T-helper 2 cell treated with Interferon-gamma antibody and Interleukin-4, amounts not matched to agents 5 μg/mL and 100 μg/mL, for 36 hours (primary cell): ENCODE data around the gene KIF26B.
"Not testable (repeated sequence)": the region's sequence is repeated elsewhere in the genome, so short reads cannot be mapped to it uniquely, and the experiment has no call there.

ENCODE experiments used
- DNase-seq: peaks from one replicate; pipeline ENCODE4 v3.0.0; 2021; ENCODE audit warnings: low spot score
- H3K27ac Mint-ChIP-seq: one replicate; pipeline ENCODE4 v1.8.0; 2021; ENCODE audit warnings: mild to moderate bottlenecking, mixed read lengths
- H3K27me3 Mint-ChIP-seq: one replicate; pipeline ENCODE4 v1.8.0; 2021; ENCODE audit warnings: low read depth, mixed read lengths
- H3K36me3 Mint-ChIP-seq: one replicate; pipeline ENCODE4 v1.8.0; 2021; ENCODE audit warnings: low read depth, mixed read lengths
- H3K4me1 Mint-ChIP-seq: one replicate; pipeline ENCODE4 v1.8.0; 2021; ENCODE audit warnings: low read depth, mixed read lengths
- H3K4me3 Mint-ChIP-seq: one replicate; pipeline ENCODE4 v1.8.0; 2022; ENCODE audit warnings: mild to moderate bottlenecking, moderate library complexity, mixed read lengths
- H3K9me3 Mint-ChIP-seq: one replicate; pipeline ENCODE4 v1.8.0; 2021; ENCODE audit warnings: mixed read lengths

KIF26B gene

DNA sequence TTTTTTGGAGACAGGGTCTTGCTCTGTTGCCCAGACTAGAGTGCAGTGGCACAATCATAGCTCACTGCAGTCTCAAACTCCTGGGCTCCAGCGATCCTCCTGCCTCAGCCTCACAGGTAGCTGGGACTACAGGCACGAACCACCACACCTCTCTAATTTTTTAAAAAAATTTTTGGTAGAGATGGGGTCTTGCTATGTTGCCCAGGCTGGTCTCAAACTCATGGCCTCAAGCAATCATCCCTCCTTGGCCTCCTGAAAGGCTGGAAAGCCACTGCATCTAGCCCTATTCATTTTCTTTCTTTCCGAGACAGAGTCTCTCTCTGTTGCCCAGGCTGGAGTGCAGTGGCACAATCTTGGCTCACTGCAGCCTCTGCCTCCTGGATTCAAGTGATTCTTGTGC lies 559.2 kb downstream of the KIF26B start:
- not testable (repeated sequence) for H3K36me3 Mint-ChIP-seq, H3K4me1 Mint-ChIP-seq, H3K4me3 Mint-ChIP-seq, H3K27ac Mint-ChIP-seq, H3K27me3 Mint-ChIP-seq, H3K9me3 Mint-ChIP-seq, DNase-seq

DNA sequence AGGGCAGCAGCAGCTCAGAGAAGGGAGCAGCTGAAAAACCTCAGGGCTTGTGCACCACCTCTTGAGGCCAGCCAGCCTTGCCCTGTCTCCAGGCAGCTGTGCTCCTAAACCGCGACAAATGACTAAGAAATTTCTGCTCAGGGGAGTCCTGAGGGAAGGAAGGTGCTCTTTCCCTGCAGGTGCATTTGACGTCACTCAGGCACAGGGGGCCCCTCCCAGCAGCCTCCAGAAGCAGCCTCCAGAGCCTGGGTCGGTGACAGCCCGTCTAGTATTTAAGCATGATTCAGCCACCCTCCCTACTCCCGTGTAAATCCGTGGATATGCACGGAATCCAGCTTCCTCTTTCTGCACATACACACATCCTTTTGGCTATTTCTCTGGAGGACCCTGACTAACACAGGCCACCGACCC lies 560.5 kb downstream of the KIF26B start:
- no peaks in the 10 kb centered on the region for H3K9me3 Mint-ChIP-seq
- H3K4me3 Mint-ChIP-seq: no peak overlapping the region
- H3K36me3 Mint-ChIP-seq: no peaks in the 10 kb centered on the region
- H3K27ac Mint-ChIP-seq: no peak overlapping the region
- DNase-seq: no peak
- no peaks in the 10 kb centered on the region for H3K27me3 Mint-ChIP-seq
- no peaks in the 10 kb centered on the region for H3K4me1 Mint-ChIP-seq

DNA sequence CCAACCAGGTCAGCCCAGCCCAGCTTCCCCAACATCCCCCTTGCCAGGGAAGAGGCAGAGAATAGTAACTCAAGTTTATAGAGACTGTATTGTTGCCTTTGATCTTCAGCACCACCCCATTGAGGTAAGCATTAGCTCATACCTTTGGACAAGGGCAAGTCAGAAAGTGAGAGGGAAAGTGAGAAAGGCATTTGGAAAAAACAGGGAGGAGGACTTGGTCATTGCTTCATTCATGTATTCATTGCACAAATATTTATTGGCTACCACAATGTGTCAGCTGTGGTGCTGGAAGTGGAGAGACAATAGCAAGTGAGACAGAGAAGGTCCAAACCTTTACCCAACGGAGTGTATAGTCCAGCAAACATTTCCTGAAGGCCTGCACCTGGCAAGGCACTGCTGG lies 561.2 kb downstream of the KIF26B start:
- no peaks in the 10 kb centered on the region for H3K9me3 Mint-ChIP-seq
- H3K4me1 Mint-ChIP-seq: no peaks in the 10 kb centered on the region
- no peak for DNase-seq
- no peaks in the 10 kb centered on the region for H3K27me3 Mint-ChIP-seq
- H3K36me3 Mint-ChIP-seq: no peaks in the 10 kb centered on the region
- H3K27ac Mint-ChIP-seq: no peak overlapping the region
- H3K4me3 Mint-ChIP-seq: no peak overlapping the region

DNA sequence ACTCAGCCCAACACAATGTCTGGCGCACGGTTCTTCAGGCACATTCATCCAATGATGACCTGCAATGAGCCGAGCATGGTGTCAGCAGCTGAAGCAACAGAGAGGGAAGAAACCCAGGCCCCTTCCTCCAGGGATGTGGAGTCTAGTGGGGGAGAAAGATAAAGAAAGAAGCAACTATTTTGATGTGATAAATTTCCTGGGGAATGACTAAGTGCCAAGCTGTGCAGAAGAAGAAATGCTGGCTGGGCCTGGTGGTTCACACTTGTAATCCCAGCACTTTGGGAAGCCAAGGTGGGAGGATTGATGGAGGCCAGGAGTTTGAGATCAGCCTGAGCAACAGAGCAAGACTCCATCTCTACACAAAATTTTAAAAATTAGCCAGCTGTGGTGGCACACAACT lies 561.8 kb downstream of the KIF26B start:
- H3K27me3 Mint-ChIP-seq: no peaks in the 10 kb centered on the region

DNA sequence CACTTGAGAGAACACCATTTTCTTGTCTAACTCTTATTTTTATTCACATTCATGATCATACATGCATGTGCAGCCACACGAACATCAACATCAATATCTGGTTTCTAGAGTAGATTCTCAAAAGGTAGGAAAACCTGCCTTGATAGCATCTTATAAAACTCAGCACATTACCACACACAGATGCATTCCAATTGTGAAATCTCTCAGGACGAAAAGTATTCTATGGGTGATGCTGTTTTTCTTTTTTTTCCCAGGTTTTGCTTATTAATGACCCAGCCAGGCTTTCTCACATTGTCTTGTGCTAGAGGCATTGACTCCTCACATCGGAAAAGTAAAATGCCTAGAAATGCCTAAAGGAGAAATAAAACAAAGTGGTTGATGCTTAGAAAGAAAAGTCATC lies 562.8 kb downstream of the KIF26B start:
- no peak for DNase-seq
- no peaks in the 10 kb centered on the region for H3K36me3 Mint-ChIP-seq
- no peaks in the 10 kb centered on the region for H3K4me1 Mint-ChIP-seq
- no peak overlapping the region for H3K27ac Mint-ChIP-seq
- H3K4me3 Mint-ChIP-seq: no peak overlapping the region
- no peaks in the 10 kb centered on the region for H3K9me3 Mint-ChIP-seq
- H3K27me3 Mint-ChIP-seq: no peaks in the 10 kb centered on the region

More for the DNA sequence above, 561.8 kb downstream of the KIF26B start:
- DNase-seq: no peak
- Mint-ChIP-seq H3K36me3 (no peaks in the 10 kb centered on the region), H3K9me3 (no peaks in the 10 kb centered on the region), H3K4me1 (no peaks in the 10 kb centered on the region), H3K4me3 (no peak overlapping the region), H3K27ac (no peak overlapping the region)

DNA sequence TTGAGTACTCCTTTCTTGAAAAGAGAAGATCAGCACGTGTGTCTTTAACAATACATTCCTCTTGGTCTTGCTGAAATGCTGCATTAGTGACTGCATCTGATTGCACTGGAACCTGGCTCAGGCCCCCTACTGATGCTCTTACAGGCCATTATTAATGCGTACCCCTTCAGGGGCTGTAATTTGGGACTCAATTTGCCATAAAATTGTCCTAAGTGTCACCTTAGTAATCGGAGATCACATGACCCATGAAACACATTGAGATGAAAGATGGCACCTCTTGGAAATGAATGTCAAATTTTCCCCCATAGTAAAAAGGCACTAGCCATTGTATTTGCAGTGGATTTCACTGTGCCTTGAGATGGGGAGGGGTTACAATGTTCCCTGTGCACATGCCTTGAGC lies 563.3 kb downstream of the KIF26B start:
- H3K4me3 Mint-ChIP-seq: no peak overlapping the region
- no peaks in the 10 kb centered on the region for H3K36me3 Mint-ChIP-seq
- DNase-seq: no peak
- H3K9me3 Mint-ChIP-seq: no peaks in the 10 kb centered on the region
- no peaks in the 10 kb centered on the region for H3K27me3 Mint-ChIP-seq
- no peak overlapping the region for H3K27ac Mint-ChIP-seq
- no peaks in the 10 kb centered on the region for H3K4me1 Mint-ChIP-seq

DNA sequence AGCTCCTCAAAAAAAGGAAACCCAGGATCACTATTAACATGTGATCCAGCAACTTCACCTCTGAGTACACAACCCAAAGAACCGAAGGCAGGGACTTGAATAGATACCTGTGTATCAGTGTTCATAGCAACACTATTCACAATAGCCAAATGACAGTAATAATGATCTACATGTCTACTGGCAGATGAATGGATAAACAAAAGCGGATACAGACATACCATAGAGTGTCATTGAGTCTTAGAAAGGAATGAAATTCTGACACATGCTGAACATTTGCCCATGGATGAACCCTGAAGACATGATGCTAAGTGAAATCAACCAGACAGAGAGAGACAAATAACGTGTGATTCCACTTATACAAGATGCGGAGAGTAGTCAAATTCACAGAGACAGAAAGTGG lies 564.2 kb downstream of the KIF26B start:
- no peaks in the 10 kb centered on the region for H3K27me3 Mint-ChIP-seq

DNA sequence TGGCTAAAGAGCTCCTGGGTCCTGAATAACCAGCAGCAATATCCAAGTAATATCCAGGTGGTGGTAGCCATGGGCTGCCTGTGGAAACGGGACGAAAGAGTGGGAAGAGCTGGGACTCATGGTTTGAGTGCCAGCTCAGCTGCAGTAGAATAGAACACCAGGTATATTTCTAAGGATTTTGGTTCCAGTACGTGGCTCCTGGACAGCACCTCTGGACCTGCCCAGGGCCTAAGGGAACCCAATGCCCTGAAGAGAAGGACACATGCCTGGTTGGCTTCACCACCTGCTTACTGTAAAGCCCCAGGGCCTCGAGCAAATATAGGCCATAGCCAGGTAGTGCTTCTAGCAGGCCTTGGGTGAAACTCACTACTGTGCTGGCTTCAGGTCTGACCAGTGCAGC lies 566.7 kb downstream of the KIF26B start:
- no peak overlapping the region for H3K4me3 Mint-ChIP-seq

More for the DNA sequence above, 564.2 kb downstream of the KIF26B start:
- Mint-ChIP-seq H3K27ac (no peak overlapping the region), H3K36me3 (no peaks in the 10 kb centered on the region), H3K4me1 (no peaks in the 10 kb centered on the region), H3K4me3 (no peak overlapping the region), H3K9me3 (no peaks in the 10 kb centered on the region)
- DNase-seq: no peak

DNA sequence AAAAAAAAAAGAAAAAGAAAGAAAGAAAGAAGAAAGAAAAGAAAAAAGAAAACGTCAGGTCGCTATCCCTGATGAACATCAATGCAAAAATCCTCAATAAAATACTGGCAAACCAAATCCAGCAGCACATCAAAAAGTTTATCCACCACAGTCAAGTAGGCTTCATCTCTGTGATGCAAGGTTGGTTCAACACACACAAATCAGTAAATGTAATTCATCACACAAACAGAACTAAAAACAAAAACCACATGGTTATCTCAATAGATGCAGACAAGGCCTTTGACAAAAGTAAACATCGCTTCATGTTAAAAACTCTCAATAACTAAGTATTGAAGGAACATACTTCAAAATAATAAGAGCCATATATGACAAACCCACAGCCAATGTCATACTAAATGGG lies 573.2 kb downstream of the KIF26B start:
- H3K4me1 Mint-ChIP-seq, H3K36me3 Mint-ChIP-seq, H3K27ac Mint-ChIP-seq, DNase-seq, H3K27me3 Mint-ChIP-seq, H3K4me3 Mint-ChIP-seq: not testable (repeated sequence)
- H3K9me3 Mint-ChIP-seq: peaks cover 16% of the 10 kb centered on the region

More for the DNA sequence above, 566.7 kb downstream of the KIF26B start:
- no peaks in the 10 kb centered on the region for H3K36me3 Mint-ChIP-seq
- H3K9me3 Mint-ChIP-seq: peaks cover 5% of the 10 kb centered on the region
- H3K27ac Mint-ChIP-seq: no peak overlapping the region
- H3K27me3 Mint-ChIP-seq: no peaks in the 10 kb centered on the region
- no peaks in the 10 kb centered on the region for H3K4me1 Mint-ChIP-seq
- DNase-seq: no peak

DNA sequence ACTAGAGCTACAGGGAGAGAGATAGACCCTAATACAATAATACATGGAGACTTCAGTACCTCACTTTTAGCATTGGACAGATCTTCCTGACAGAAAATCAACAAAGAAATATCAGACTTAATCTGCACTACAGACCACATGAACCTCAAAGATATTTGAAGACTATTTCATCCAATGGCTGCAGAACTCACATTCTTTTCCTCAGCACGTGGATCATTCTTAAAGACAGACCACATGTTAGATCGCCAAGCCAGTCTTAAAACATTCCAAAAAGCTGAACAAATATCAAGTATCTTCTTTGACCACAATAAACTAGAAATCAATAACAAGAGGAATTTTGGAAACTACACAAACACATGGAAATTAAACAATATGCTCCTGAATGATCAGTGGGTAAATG lies 576.0 kb downstream of the KIF26B start:
- Mint-ChIP-seq H3K9me3 (peaks cover 14% of the 10 kb centered on the region), H3K27ac (no peak overlapping the region)

DNA sequence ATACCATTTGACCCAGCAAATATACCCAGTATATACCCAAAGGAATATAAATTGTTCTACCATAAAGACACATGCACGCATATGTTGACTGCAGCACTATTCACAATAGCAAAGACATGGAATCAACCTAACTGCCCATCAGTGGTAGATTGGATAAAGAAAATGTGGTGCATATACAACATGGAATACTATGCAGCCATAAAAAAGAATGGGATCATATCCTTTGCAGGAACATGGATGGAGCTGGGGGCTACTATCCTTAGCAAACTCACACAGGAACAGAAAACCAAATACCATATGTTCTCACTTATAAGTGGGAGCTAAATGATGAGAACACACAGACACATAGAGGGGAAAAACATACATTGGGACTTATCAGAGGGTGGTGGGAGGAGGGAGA lies 585.6 kb downstream of the KIF26B start:
- H3K9me3 Mint-ChIP-seq, DNase-seq, H3K27ac Mint-ChIP-seq, H3K36me3 Mint-ChIP-seq, H3K4me1 Mint-ChIP-seq, H3K27me3 Mint-ChIP-seq, H3K4me3 Mint-ChIP-seq: not testable (repeated sequence)

More for the DNA sequence above, 576.0 kb downstream of the KIF26B start:
- no peak for DNase-seq
- Mint-ChIP-seq H3K27me3 (peaks cover 2% of the 10 kb centered on the region), H3K4me1 (no peaks in the 10 kb centered on the region), H3K4me3 (no peak overlapping the region), H3K36me3 (no peaks in the 10 kb centered on the region)

DNA sequence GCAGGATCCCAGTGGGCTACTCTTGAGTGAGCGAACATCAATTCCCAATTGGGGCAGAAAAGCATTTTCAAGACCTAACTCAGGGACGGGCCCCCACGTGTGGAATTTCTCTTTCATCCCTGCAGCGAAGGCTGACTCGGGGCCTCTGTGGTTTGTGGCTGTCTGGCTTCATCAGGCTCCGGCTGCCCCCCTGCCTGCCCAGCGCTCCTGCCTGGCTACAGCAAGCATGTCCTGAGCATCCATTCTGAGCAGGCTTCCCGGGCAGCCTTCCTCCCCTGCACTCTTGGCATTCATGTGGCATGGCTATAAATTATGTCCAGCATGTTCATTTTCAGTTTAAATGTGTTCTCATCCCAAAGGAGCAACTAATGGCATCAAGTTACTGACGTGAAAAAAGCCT lies 588.1 kb downstream of the KIF26B start:
- Mint-ChIP-seq H3K4me3 (no peak overlapping the region), H3K4me1 (no peaks in the 10 kb centered on the region), H3K9me3 (peaks cover 13% of the 10 kb centered on the region), H3K27me3 (no peaks in the 10 kb centered on the region), H3K36me3 (peaks cover 3% of the 10 kb centered on the region), H3K27ac (no peak overlapping the region)
- DNase-seq: no peak

DNA sequence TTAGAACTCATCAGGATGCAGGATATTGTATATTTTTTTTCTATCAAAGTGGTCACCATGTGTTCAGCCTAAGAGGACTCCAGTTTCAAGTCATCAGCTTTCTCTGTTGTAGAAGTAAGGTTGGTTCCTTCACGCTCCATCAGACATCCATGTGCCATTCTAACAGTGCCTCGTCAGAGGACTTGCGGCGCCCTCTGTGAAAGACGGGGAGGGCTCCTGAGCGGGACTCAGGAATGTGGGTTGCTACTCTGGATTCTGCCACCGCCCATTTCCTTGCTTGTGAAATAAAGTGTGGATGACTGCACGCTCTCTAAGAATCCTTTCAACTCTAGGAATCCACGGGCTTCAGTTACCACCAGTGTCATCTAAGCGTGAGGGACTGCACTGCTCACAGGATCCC lies 593.5 kb downstream of the KIF26B start:
- no peak for DNase-seq
- Mint-ChIP-seq H3K4me1 (no peaks in the 10 kb centered on the region), H3K27me3 (no peaks in the 10 kb centered on the region), H3K4me3 (no peak overlapping the region), H3K27ac (no peak overlapping the region), H3K36me3 (peaks cover 3% of the 10 kb centered on the region), H3K9me3 (peaks cover 13% of the 10 kb centered on the region)

DNA sequence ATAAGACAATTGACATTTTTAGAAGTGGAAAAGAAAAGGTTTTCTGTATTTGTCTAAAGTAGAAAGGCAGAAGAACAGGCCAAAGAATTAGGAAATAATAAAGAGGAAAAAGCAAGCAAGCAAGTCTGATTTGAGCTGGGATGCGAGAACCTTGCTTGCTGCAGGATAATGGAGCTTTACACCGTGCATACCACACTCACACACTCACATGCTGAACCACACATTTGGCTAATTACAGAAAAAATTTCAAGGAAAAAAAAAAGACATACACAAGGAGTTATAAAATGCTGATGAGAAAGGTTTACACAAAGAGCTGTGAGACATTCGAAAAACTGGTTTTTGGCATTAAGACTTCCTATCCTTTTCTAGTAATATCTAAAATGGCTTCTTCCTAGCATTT lies 593.9 kb downstream of the KIF26B start:
- peaks cover 13% of the 10 kb centered on the region for H3K9me3 Mint-ChIP-seq
- no peak for DNase-seq
- no peak overlapping the region for H3K27ac Mint-ChIP-seq
- peaks cover 3% of the 10 kb centered on the region for H3K36me3 Mint-ChIP-seq
- no peak overlapping the region for H3K4me3 Mint-ChIP-seq
- H3K4me1 Mint-ChIP-seq: no peaks in the 10 kb centered on the region
- no peaks in the 10 kb centered on the region for H3K27me3 Mint-ChIP-seq

DNA sequence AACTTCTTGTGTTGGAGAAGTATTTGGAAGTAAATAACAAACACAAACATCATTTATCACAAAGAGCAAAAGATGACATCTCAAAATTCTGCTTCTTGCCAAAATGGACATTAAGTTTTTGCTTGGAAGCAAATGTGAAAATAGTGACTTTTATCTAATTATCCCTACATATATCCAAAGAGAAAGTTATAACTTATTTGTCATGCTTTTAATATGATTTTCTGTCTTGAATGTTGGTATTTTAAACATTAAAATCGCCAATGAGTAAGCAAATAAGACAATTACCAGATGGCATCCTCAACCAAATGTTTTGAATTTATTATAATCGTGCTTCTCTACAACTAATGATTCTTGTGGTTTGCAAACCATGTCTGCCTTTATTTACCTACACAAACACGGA lies 594.3 kb downstream of the KIF26B start:
- H3K4me3 Mint-ChIP-seq: no peak overlapping the region
- peaks cover 13% of the 10 kb centered on the region for H3K9me3 Mint-ChIP-seq
- H3K27ac Mint-ChIP-seq: no peak overlapping the region
- no peaks in the 10 kb centered on the region for H3K27me3 Mint-ChIP-seq
- peaks cover 3% of the 10 kb centered on the region for H3K36me3 Mint-ChIP-seq
- DNase-seq: no peak
- H3K4me1 Mint-ChIP-seq: no peaks in the 10 kb centered on the region
